D721Med (cell line): Measurements from ENCODE around the gene NRP2.

ENCODE experiments used
- DNase-seq: peaks from one replicate; pipeline ENCODE4 v3.0.0; 2011; ENCODE audit warnings: low spot score; ENCODE audit not compliant: insufficient read length
- FAIRE-seq: peaks from 2 replicates; lab custom pipeline; 2011; peaks lifted over from hg19 to GRCh38; lab: Jason Lieb, UNC
- CTCF ChIP-seq: IDR thresholded peaks from 2 replicates; pipeline ENCODE4 v1.5.1; 2012; ENCODE audit warnings: mild to moderate bottlenecking, control low read depth; ENCODE audit not compliant: insufficient read depth; ENCODE audit errors: missing control alignments

The NRP2 gene

GRCh38 chr2:205726506-205726905, 44.2 kb downstream of the NRP2 start:
- FAIRE-seq (no peak), DNase-seq (no peak)
- TF ChIP-seq CTCF: no peak

- FAIRE-seq (no peak), DNase-seq (no peak)
- TF ChIP-seq CTCF: no peak
Measured at GRCh38 chr2:205727174-205727573, 44.9 kb downstream of the NRP2 start.

DNA sequence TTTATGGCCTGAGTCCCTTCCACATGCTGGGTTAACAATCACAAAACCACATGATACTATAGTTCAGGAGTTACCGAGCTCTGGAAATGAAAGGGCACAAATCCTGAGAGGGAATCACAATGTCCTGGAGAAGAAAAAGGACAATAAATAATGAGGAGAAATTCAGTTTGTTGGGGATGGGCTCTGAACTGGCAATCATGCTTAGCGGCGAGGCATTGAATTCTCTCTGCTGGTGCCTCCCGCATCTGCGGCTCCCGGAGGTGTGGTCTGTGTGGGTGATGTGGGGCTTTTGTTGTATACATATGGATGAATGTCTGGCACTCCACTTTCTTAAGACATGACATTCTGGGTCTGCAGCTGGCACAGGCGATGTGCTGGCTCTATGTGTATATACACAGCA, 46.1 kb downstream of the NRP2 start:
- FAIRE-seq (no peak), DNase-seq (no peak)
- no peak for TF ChIP-seq CTCF

DNA sequence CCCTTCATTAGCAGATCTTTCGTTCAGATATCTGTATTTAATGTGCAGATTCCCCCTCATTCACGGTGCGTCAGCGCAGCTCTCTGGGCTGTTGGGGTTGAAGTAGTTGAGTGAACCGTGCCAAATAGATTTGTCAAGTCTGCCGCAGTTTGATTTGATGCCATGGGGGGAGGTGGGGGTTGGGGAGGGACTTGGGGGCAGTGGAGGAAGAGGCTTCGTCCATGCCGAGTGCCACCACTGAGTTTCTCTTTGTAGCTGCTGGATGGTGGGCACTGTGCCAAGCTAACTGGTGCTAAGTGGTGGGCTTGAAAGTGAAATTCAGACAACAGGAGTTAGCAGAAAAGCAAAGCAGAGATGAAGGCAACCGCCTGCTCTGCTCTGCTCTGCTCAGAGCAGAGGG, 47.9 kb downstream of the NRP2 start:
- DNase-seq: no peak
- TF ChIP-seq CTCF: no peak
- FAIRE-seq: no peak

GRCh38 chr2:205730701-205731582, 48.6 kb downstream of the NRP2 start:
- no peak for TF ChIP-seq CTCF
- FAIRE-seq: no peak
- no peak for DNase-seq

DNA sequence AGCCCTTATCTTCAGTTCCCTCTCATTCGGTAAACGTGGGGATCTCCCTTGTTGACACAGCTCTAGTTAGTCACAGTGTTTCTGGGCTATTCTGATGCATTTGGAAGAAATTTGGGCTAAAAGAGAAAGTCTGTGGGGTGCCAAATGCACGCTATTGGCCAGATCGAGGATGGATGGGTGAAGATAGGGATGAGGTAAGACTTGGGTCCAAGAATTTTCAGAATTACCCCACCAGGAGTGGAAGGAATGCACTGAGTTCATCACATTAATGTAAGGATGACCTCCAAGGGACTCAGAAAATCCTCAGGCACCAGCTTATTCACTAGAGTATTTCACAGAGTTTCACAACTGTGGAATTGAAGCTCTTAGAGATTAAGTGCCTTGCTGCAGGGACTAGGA, 49.3 kb downstream of the NRP2 start:
- no peak for DNase-seq
- no peak for TF ChIP-seq CTCF
- no peak for FAIRE-seq

DNA sequence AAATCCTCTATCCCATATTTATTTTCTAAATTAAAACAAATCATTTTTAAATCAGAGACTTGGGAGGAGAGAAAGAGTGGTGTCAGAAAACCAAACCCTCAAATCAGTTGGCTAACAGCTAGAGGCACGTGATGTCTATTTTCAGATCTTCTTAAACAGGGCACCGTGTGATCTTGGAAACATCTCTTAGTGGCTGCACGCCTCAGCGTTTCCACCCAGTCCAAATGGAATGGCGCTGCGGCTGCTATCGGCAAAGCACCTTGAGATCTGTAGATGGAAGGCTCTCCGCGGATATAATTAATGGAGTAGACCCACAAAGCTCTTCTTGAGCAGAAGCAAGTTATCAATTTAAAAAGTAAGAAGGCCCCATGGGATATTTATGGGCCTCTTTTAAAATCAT, 50.0 kb downstream of the NRP2 start:
- DNase-seq: no peak
- FAIRE-seq: no peak

More for the DNA sequence above, 50.0 kb downstream of the NRP2 start:
- no peak for TF ChIP-seq CTCF
